Measurements from ENCODE around the gene GFY. TPM values are rescaled to one million over a fixed set of nuclear protein-coding genes. Genes with fewer than 3 reads are reported as not detected.

Gene GFY
- total and polyA plus RNA-seq, 9 of the 15 experiments (the other 6 are each of a cell fraction or from before 2014, with no cell fraction given): 0.06 to 0.40 (median 0.19) TPM; not detected in 3

- TF ChIP-seq, protein P1, sequence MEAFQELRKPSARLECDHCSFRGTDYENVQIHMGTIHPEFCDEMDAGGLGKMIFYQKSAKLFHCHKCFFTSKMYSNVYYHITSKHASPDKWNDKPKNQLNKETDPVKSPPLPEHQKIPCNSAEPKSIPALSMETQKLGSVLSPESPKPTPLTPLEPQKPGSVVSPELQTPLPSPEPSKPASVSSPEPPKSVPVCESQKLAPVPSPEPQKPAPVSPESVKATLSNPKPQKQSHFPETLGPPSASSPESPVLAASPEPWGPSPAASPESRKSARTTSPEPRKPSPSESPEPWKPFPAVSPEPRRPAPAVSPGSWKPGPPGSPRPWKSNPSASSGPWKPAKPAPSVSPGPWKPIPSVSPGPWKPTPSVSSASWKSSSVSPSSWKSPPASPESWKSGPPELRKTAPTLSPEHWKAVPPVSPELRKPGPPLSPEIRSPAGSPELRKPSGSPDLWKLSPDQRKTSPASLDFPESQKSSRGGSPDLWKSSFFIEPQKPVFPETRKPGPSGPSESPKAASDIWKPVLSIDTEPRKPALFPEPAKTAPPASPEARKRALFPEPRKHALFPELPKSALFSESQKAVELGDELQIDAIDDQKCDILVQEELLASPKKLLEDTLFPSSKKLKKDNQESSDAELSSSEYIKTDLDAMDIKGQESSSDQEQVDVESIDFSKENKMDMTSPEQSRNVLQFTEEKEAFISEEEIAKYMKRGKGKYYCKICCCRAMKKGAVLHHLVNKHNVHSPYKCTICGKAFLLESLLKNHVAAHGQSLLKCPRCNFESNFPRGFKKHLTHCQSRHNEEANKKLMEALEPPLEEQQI (IDR thresholded peaks at IDR 0.05): no peak
- TF ChIP-seq CBX1 (IDR thresholded peaks at IDR 0.05; ENCODE audit: low read depth): no peak
- TF ChIP-seq BCOR (IDR thresholded peaks at IDR 0.05): no peak
- TF ChIP-seq, protein P2, sequence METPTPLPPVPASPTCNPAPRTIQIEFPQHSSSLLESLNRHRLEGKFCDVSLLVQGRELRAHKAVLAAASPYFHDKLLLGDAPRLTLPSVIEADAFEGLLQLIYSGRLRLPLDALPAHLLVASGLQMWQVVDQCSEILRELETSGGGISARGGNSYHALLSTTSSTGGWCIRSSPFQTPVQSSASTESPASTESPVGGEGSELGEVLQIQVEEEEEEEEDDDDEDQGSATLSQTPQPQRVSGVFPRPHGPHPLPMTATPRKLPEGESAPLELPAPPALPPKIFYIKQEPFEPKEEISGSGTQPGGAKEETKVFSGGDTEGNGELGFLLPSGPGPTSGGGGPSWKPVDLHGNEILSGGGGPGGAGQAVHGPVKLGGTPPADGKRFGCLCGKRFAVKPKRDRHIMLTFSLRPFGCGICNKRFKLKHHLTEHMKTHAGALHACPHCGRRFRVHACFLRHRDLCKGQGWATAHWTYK (CRISPR knock-in tag; IDR thresholded peaks at IDR 0.05): 0 out of 2 replicates have a peak, but pooled peaks have one; percentile 38
- TF ChIP-seq ARID1B (IDR thresholded peaks at IDR 0.05): peak; percentile 41; the same call in 1 of the 2 replicates
- TF ChIP-seq E2F5 (CRISPR knock-in tag; IDR thresholded peaks at IDR 0.05): no peak
- TF ChIP-seq ZNF263 (CRISPR knock-in tag; IDR thresholded peaks at IDR 0.05; ENCODE audit: borderline replicate concordance): no peak
- TF ChIP-seq, protein P3, sequence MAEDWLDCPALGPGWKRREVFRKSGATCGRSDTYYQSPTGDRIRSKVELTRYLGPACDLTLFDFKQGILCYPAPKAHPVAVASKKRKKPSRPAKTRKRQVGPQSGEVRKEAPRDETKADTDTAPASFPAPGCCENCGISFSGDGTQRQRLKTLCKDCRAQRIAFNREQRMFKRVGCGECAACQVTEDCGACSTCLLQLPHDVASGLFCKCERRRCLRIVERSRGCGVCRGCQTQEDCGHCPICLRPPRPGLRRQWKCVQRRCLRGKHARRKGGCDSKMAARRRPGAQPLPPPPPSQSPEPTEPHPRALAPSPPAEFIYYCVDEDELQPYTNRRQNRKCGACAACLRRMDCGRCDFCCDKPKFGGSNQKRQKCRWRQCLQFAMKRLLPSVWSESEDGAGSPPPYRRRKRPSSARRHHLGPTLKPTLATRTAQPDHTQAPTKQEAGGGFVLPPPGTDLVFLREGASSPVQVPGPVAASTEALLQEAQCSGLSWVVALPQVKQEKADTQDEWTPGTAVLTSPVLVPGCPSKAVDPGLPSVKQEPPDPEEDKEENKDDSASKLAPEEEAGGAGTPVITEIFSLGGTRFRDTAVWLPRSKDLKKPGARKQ (CRISPR knock-in tag; IDR thresholded peaks at IDR 0.05): no peak
- TF ChIP-seq ELF2 (CRISPR knock-in tag; IDR thresholded peaks at IDR 0.05): no peak
- no peak for TF ChIP-seq ZNF232 (CRISPR knock-in tag; IDR thresholded peaks at IDR 0.05)
- TF ChIP-seq CGGBP1 (CRISPR knock-in tag; IDR thresholded peaks at IDR 0.05): no peak
- no peak for TF ChIP-seq ZNF668 (CRISPR knock-in tag; IDR thresholded peaks at IDR 0.05)
- TF ChIP-seq SAFB (IDR thresholded peaks at IDR 0.05; ENCODE audit: borderline replicate concordance, low read depth, low read length): no peak
- no peak; the same call in 1 of the 2 replicates for TF ChIP-seq POLR2A (conservative IDR thresholded peaks at IDR 0.05)
- TF ChIP-seq MTA3 (IDR thresholded peaks at IDR 0.05; ENCODE audit: borderline replicate concordance): no peak; the same call in 1 of the 2 replicates
- TF ChIP-seq FIP1L1 (IDR thresholded peaks at IDR 0.05; ENCODE audit: low read depth, low read length, poor library complexity, severe bottlenecking): no peak
- TF ChIP-seq RUNX1 (IDR thresholded peaks at IDR 0.05; ENCODE audit: low read depth): no peak
- TF ChIP-seq POLR2AphosphoS2 (IDR thresholded peaks at IDR 0.05; ENCODE audit: low read length): no peak
- TF ChIP-seq GABPB1 (CRISPR knock-in tag; IDR thresholded peaks at IDR 0.05): peak; percentile 29; the same call in 1 of the 2 replicates
- TF ChIP-seq, protein P4, sequence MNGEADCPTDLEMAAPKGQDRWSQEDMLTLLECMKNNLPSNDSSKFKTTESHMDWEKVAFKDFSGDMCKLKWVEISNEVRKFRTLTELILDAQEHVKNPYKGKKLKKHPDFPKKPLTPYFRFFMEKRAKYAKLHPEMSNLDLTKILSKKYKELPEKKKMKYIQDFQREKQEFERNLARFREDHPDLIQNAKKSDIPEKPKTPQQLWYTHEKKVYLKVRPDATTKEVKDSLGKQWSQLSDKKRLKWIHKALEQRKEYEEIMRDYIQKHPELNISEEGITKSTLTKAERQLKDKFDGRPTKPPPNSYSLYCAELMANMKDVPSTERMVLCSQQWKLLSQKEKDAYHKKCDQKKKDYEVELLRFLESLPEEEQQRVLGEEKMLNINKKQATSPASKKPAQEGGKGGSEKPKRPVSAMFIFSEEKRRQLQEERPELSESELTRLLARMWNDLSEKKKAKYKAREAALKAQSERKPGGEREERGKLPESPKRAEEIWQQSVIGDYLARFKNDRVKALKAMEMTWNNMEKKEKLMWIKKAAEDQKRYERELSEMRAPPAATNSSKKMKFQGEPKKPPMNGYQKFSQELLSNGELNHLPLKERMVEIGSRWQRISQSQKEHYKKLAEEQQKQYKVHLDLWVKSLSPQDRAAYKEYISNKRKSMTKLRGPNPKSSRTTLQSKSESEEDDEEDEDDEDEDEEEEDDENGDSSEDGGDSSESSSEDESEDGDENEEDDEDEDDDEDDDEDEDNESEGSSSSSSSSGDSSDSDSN (IDR thresholded peaks at IDR 0.05; ENCODE audit: borderline replicate concordance in 1 of 2, low read depth in 2 of 2, low read length in 2 of 2): no peak
Measured at GRCh38 chr19:49409441-49410029, 15.7 kb upstream of the GFY start (continued).
